Fibroblast of skin of left biceps (primary cell): ENCODE measurements around the gene DBNL.

Experiments used
- DNase-seq, 2 experiments: peaks; one replicate each; pipeline ENCODE4 v3.0.0-alpha.2; 2013; ENCODE audit warnings: low read depth in 2 of 2

DBNL gene

GRCh38 chr7:44110719-44111635, 66.5 kb downstream of the DBNL start:
- no peak for DNase-seq
